A549 (cell line): ENCODE results near the gene SMG6. TPM values are rescaled to one million over a fixed set of nuclear protein-coding genes. Genes with fewer than 3 reads are reported as not detected.

ENCODE experiments used
- BHLHE40 ChIP-seq: IDR thresholded peaks from 2 replicates; pipeline ENCODE4 v1.6.1; 2012; ENCODE audit warnings: low read depth, low read length, inconsistent platforms
- CEBPB ChIP-seq, 2 experiments: fragments of >200 bp in 1 of 2; sonication (Bioruptor Twin) in 1 of 2; formaldehyde crosslinking in 1 of 2; IDR thresholded peaks; 2 replicates each; pipeline ENCODE4 v1.6.1; 2012 to 2016
- EHF ChIP-seq: fragments of 250-450 bp; sonication (Bioruptor Pico); IDR thresholded peaks from 2 replicates; pipeline ENCODE4 v1.5.0; 2020; ENCODE audit warnings: mild to moderate bottlenecking
- ELK1 ChIP-seq: fragments of 150-350 bp; IDR thresholded peaks from 2 replicates; pipeline ENCODE4 v1.6.1; 2014; ENCODE audit warnings: low read depth, mild to moderate bottlenecking, low read length
- EP300 ChIP-seq, 2 experiments: fragments of >200 bp; sonication (Bioruptor Twin); formaldehyde crosslinking; IDR thresholded peaks; 2 replicates in 1 of 2; 3 replicates in 1 of 2; pipeline ENCODE4 v1.6.1; 2016 to 2017
- ESRRA ChIP-seq: fragments of 150-350 bp; IDR thresholded peaks from 2 replicates; pipeline ENCODE4 v1.6.1; 2014; ENCODE audit warnings: mild to moderate bottlenecking, low read length, borderline replicate concordance
- FOSB ChIP-seq: fragments of 250-450 bp; sonication (Bioruptor Pico); IDR thresholded peaks from 2 replicates; pipeline ENCODE4 v1.5.0; 2020; ENCODE audit warnings: mild to moderate bottlenecking, moderate library complexity
- FOSL2 ChIP-seq, 2 experiments: fragments of 450-650 bp in 1 of 2; fragments of >200 bp in 1 of 2; sonication (Bioruptor Twin) in 1 of 2; formaldehyde crosslinking; IDR thresholded peaks; 2 replicates each; pipeline versions ENCODE4 v1.5.0 to v1.6.1; 2016 to 2020; ENCODE audit warnings: mild to moderate bottlenecking in 1 of 2, moderate library complexity in 1 of 2
- FOXS1 ChIP-seq: fragments of 250-450 bp; sonication (Bioruptor Pico); IDR thresholded peaks from 2 replicates; pipeline ENCODE4 v1.5.0; 2020; ENCODE audit warnings: mild to moderate bottlenecking, moderate library complexity
- HOXB5 ChIP-seq: fragments of 250-450 bp; sonication (Bioruptor Pico); IDR thresholded peaks from 2 replicates; pipeline ENCODE4 v1.5.0; 2020; ENCODE audit warnings: mild to moderate bottlenecking, moderate library complexity
- JUN ChIP-seq, 2 experiments: fragments of >200 bp; sonication (Bioruptor Twin); formaldehyde crosslinking; IDR thresholded peaks; 2 replicates in 1 of 2; 3 replicates in 1 of 2; pipeline ENCODE4 v1.6.1; 2016 to 2017
- JUNB ChIP-seq: fragments of >200 bp; sonication (Bioruptor Twin); formaldehyde crosslinking; IDR thresholded peaks from 2 replicates; pipeline ENCODE4 v1.6.1; 2016
- MAFK ChIP-seq: fragments of 450-650 bp; IDR thresholded peaks from 2 replicates; pipeline ENCODE4 v1.6.1; 2014; ENCODE audit not compliant: partially characterized antibody
- MAZ ChIP-seq: fragments of 150-350 bp; IDR thresholded peaks from 2 replicates; pipeline ENCODE4 v1.6.1; 2014; ENCODE audit warnings: antibody characterized with exemption, low read depth, low read length, borderline replicate concordance
- PHF8 ChIP-seq: fragments of 200-600 bp; sonication (generic); IDR thresholded peaks from 2 replicates; pipeline ENCODE4 v1.6.1; 2016; ENCODE audit warnings: low read depth, mild to moderate bottlenecking, antibody characterized with exemption, moderate library complexity, borderline replicate concordance
- POLR2A ChIP-seq: IDR thresholded peaks from 2 replicates; pipeline ENCODE4 v1.6.1; 2012; ENCODE audit warnings: mild to moderate bottlenecking, low read length
- POLR2AphosphoS2 ChIP-seq: conservative IDR thresholded peaks from 2 replicates; pipeline ENCODE4 v1.6.1; 2012; ENCODE audit warnings: low read length, improper control_type of control experiment, inconsistent platforms
- RARB ChIP-seq: fragments of 250-450 bp; sonication (Bioruptor Pico); IDR thresholded peaks from 2 replicates; pipeline ENCODE4 v1.8.0; 2021; ENCODE audit warnings: mild to moderate bottlenecking, moderate library complexity
- RCOR1 ChIP-seq: fragments of 150-350 bp; IDR thresholded peaks from 2 replicates; pipeline ENCODE4 v1.6.1; 2014; ENCODE audit warnings: antibody characterized with exemption, low read length, low read depth
- RNF2 ChIP-seq: fragments of 200-600 bp; sonication (generic); IDR thresholded peaks from 2 replicates; pipeline ENCODE4 v1.6.1; 2016; ENCODE audit warnings: low read depth, mild to moderate bottlenecking, antibody characterized with exemption, moderate library complexity, borderline replicate concordance
- SMC3 ChIP-seq: fragments of >200 bp; sonication (Bioruptor Twin); formaldehyde crosslinking; IDR thresholded peaks from 3 replicates; pipeline ENCODE4 v1.6.1; 2018; ENCODE audit warnings: inconsistent platforms
- SREBF2 ChIP-seq: fragments of 450-650 bp; IDR thresholded peaks from 2 replicates; pipeline ENCODE4 v1.6.1; 2014; ENCODE audit warnings: mild to moderate bottlenecking, moderate library complexity
- TFCP2L1 ChIP-seq: fragments of 250-450 bp; sonication (Bioruptor Pico); IDR thresholded peaks from 2 replicates; pipeline ENCODE4 v1.5.0; 2021; ENCODE audit warnings: mild to moderate bottlenecking
- TP53 ChIP-seq: fragments of 250-450 bp; sonication (Bioruptor Pico); IDR thresholded peaks from 2 replicates; pipeline ENCODE4 v1.5.0; 2021; ENCODE audit warnings: mild to moderate bottlenecking, moderate library complexity
- ZFP36 ChIP-seq: fragments of 450-650 bp; IDR thresholded peaks from 2 replicates; pipeline ENCODE4 v1.6.1; 2014; ENCODE audit warnings: borderline replicate concordance; ENCODE audit not compliant: partially characterized antibody
- polyA plus RNA-seq, 4 experiments: library from polyadenylated mRNA; depleted of rRNA in 3 of 4; stranded (reverse); fragments of >200 nt; fragmentation: RNase III in 1 of 4; extraction: RNeasy Plus Mini Kit Qiagen cat#74134 plus additional on column Dnase treatment in 1 of 4; gene quantifications; 2 replicates in 3 of 4; 3 replicates in 1 of 4; pipeline ENCODE4 v1.2.3, GENCODE V29; 2011 to 2017
- TF ChIP-seq, protein P1 (sequence below): fragments of 200-600 bp; sonication (generic); IDR thresholded peaks from 2 replicates; pipeline ENCODE4 v1.6.1; 2016; ENCODE audit warnings: antibody characterized with exemption, mild to moderate bottlenecking, moderate library complexity
- TF ChIP-seq, protein P2 (sequence below): IDR thresholded peaks from 2 replicates; pipeline ENCODE4 v1.6.1; 2012; ENCODE audit warnings: low read depth, borderline replicate concordance
- TF ChIP-seq, protein P3 (sequence below): fragments of >200 bp; sonication (Bioruptor Twin); formaldehyde crosslinking; IDR thresholded peaks from 3 replicates; pipeline ENCODE4 v1.6.1; 2016

SMG6 gene
- polyA plus RNA-seq, 2 of the 4 experiments (the other 2 are of a cell fraction), result 4.7 to 17.0 TPM

DNA sequence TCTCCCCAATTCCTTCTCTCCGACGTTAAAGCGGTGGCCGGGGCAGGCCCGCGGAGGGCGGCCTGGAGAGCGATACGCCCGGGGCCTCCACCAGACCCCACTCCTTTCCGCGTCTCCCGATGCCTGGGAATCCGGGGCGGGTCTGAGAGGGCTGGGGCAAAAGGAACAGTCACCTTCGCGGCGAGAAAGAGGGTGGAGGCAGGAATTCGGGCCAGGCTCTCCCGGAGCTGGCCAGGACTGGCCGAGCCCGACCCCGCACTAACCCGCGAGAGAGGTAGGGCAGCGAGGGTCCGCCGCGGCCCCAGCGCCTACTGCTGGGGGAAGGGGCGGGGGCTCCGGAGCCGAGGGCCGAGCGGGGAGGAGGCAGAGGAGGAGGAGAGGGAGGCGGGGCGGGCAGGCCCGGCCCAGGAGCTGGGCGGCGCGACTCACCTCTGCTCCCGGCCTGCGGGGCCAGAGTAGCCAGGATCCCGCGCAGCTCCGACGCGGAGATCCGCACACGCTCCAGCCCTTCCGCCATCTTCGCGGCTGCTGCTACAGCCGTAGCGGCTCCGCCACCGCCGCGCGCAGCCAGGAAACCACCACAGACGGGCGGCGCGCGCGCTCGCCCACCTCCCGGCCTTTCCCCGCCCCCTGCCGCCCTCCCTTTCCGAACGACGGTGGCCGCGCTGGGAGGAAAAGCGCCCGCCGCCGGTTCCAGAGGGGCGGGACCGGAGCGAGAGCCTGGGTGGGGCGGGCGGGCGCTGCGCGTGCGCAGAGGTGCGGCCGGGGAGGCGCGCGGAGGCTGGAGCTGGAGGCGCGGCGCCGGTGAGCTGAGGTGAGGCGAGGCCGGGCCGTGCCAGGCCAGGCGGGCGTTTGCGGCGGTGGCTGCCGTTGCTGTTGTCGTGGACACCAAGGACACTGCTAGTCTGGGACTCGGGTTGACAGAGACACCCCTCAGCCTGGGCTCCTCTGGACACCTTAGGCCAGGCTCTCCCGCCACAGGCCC is at the start of gene SMG6, which contains the start of gene SRR (continued):
- TF ChIP-seq, protein P1, sequence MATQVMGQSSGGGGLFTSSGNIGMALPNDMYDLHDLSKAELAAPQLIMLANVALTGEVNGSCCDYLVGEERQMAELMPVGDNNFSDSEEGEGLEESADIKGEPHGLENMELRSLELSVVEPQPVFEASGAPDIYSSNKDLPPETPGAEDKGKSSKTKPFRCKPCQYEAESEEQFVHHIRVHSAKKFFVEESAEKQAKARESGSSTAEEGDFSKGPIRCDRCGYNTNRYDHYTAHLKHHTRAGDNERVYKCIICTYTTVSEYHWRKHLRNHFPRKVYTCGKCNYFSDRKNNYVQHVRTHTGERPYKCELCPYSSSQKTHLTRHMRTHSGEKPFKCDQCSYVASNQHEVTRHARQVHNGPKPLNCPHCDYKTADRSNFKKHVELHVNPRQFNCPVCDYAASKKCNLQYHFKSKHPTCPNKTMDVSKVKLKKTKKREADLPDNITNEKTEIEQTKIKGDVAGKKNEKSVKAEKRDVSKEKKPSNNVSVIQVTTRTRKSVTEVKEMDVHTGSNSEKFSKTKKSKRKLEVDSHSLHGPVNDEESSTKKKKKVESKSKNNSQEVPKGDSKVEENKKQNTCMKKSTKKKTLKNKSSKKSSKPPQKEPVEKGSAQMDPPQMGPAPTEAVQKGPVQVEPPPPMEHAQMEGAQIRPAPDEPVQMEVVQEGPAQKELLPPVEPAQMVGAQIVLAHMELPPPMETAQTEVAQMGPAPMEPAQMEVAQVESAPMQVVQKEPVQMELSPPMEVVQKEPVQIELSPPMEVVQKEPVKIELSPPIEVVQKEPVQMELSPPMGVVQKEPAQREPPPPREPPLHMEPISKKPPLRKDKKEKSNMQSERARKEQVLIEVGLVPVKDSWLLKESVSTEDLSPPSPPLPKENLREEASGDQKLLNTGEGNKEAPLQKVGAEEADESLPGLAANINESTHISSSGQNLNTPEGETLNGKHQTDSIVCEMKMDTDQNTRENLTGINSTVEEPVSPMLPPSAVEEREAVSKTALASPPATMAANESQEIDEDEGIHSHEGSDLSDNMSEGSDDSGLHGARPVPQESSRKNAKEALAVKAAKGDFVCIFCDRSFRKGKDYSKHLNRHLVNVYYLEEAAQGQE, result no peak
- TF ChIP-seq RNF2 (no peak), JUN (IDR thresholded peaks at IDR 0.05) (peak; percentile 73 to 93; a peak in 3 of 5 replicates), RCOR1 (no peak), SMC3 (no peak), MAFK (no peak), JUNB (no peak), ELK1 (no peak), CEBPB (IDR thresholded peaks at IDR 0.05) (no peak), POLR2A (peak; percentile 86), TP53 (no peak), POLR2AphosphoS2 (no peak), FOSB (CRISPR knock-in tag) (no peak), TFCP2L1 (0 out of 2 replicates have a peak, but pooled peaks have one; percentile 69), SREBF2 (no peak), BHLHE40 (no peak), PHF8 (peak; percentile 68; the same call in 1 of the 2 replicates), MAZ (peak; percentile 65; the same call in 1 of the 2 replicates), RARB (no peak), EP300 (IDR thresholded peaks at IDR 0.05) (no peak), ESRRA (no peak), FOSL2 (IDR thresholded peaks at IDR 0.05) (no peak), FOSL2 (CRISPR knock-in tag; IDR thresholded peaks at IDR 0.05) (no peak), EHF (no peak), HOXB5 (CRISPR knock-in tag) (no peak), FOXS1 (CRISPR knock-in tag) (no peak), ZFP36 (no peak)
- TF ChIP-seq, protein P2, sequence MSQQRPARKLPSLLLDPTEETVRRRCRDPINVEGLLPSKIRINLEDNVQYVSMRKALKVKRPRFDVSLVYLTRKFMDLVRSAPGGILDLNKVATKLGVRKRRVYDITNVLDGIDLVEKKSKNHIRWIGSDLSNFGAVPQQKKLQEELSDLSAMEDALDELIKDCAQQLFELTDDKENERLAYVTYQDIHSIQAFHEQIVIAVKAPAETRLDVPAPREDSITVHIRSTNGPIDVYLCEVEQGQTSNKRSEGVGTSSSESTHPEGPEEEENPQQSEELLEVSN, result peak; percentile 72
- TF ChIP-seq, protein P3, sequence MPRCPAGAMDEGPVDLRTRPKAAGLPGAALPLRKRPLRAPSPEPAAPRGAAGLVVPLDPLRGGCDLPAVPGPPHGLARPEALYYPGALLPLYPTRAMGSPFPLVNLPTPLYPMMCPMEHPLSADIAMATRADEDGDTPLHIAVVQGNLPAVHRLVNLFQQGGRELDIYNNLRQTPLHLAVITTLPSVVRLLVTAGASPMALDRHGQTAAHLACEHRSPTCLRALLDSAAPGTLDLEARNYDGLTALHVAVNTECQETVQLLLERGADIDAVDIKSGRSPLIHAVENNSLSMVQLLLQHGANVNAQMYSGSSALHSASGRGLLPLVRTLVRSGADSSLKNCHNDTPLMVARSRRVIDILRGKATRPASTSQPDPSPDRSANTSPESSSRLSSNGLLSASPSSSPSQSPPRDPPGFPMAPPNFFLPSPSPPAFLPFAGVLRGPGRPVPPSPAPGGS, result peak; percentile 82; the same call in 2 of the 3 replicates
- TF ChIP-seq, all 56 proteins: peak for 9
